ENCODE measurements around the gene CRYBA1.

Gene CRYBA1

DNA sequence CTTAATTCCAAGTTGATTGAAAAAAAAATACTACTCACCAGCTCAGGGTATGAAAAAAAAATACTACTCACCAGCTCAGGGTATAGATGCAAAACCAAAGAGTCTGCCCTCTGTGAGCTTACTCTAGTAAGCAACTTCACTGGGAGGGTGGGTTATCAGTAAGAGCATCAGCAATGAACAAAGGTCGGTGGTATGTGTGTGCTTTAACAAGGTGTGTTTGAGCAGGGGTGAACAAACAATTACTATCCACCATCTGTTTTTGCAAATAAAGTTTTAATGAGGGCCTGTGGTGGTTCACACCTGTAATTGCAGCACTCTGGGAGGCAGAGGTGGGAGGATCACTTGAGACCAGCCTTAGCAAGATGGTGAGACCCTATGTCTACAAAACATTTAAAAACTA, 27.3 kb downstream of the CRYBA1 start:
- no peak overlapping the region for H3K27ac ChIP-seq (replicated peaks)
- TF ChIP-seq, protein P1, sequence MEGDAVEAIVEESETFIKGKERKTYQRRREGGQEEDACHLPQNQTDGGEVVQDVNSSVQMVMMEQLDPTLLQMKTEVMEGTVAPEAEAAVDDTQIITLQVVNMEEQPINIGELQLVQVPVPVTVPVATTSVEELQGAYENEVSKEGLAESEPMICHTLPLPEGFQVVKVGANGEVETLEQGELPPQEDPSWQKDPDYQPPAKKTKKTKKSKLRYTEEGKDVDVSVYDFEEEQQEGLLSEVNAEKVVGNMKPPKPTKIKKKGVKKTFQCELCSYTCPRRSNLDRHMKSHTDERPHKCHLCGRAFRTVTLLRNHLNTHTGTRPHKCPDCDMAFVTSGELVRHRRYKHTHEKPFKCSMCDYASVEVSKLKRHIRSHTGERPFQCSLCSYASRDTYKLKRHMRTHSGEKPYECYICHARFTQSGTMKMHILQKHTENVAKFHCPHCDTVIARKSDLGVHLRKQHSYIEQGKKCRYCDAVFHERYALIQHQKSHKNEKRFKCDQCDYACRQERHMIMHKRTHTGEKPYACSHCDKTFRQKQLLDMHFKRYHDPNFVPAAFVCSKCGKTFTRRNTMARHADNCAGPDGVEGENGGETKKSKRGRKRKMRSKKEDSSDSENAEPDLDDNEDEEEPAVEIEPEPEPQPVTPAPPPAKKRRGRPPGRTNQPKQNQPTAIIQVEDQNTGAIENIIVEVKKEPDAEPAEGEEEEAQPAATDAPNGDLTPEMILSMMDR (IDR thresholded peaks at IDR 0.05; ENCODE audit: insufficient read depth, low read length), result no peak
- TF ChIP-seq SPI1 (IDR thresholded peaks at IDR 0.05; ENCODE audit: borderline replicate concordance, low read depth) (no peak), GABPA (IDR thresholded peaks at IDR 0.05; ENCODE audit: low read depth) (no peak), POLR2AphosphoS5 (IDR thresholded peaks at IDR 0.05; ENCODE audit: low read depth) (no peak)
- TF ChIP-seq, protein P2, sequence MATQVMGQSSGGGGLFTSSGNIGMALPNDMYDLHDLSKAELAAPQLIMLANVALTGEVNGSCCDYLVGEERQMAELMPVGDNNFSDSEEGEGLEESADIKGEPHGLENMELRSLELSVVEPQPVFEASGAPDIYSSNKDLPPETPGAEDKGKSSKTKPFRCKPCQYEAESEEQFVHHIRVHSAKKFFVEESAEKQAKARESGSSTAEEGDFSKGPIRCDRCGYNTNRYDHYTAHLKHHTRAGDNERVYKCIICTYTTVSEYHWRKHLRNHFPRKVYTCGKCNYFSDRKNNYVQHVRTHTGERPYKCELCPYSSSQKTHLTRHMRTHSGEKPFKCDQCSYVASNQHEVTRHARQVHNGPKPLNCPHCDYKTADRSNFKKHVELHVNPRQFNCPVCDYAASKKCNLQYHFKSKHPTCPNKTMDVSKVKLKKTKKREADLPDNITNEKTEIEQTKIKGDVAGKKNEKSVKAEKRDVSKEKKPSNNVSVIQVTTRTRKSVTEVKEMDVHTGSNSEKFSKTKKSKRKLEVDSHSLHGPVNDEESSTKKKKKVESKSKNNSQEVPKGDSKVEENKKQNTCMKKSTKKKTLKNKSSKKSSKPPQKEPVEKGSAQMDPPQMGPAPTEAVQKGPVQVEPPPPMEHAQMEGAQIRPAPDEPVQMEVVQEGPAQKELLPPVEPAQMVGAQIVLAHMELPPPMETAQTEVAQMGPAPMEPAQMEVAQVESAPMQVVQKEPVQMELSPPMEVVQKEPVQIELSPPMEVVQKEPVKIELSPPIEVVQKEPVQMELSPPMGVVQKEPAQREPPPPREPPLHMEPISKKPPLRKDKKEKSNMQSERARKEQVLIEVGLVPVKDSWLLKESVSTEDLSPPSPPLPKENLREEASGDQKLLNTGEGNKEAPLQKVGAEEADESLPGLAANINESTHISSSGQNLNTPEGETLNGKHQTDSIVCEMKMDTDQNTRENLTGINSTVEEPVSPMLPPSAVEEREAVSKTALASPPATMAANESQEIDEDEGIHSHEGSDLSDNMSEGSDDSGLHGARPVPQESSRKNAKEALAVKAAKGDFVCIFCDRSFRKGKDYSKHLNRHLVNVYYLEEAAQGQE (IDR thresholded peaks at IDR 0.05; ENCODE audit: insufficient replicate concordance, low read depth), result no peak
- DNase-seq (ENCODE audit: low read depth in 1 of 2, low spot score in 1 of 2), result no peak
- no peak overlapping the region for H3K4me3 ChIP-seq (replicated peaks; ENCODE audit: insufficient read depth, low read length)
- H3K27me3 ChIP-seq (ENCODE audit: insufficient read depth, poor library complexity, severe bottlenecking), result no peaks in the 10 kb centered on the region

DNA sequence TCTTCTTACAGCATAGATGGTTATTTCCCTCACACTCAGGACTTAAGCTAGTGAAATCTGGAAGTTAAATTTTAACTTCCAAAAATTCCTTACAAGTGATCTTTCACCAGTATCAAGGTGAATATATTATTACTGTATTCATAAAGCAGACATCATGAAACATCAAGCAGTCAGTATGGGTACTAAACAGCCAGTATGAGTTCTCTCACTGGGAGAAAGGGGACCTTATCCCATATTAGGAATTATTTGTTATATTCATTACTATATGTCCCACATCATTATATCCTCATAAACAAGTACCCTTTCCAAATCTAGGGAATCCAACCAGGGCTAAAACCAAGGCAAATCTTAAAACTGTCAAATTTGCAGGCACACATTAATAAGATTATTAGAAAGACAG, 32.0 kb downstream of the CRYBA1 start:
- Histone ChIP-seq H3K27me3 (ENCODE audit: insufficient read depth, poor library complexity, severe bottlenecking) (no peaks in the 10 kb centered on the region), H3K4me3 (replicated peaks; ENCODE audit: insufficient read depth, low read length) (no peak overlapping the region), H3K27ac (replicated peaks) (no peak overlapping the region)
- no peak for DNase-seq (ENCODE audit: low read depth in 1 of 2, low spot score in 1 of 2)
- TF ChIP-seq GABPA (IDR thresholded peaks at IDR 0.05; ENCODE audit: low read depth), result no peak
- TF ChIP-seq, protein P2 (IDR thresholded peaks at IDR 0.05; ENCODE audit: insufficient replicate concordance, low read depth), result no peak

DNA sequence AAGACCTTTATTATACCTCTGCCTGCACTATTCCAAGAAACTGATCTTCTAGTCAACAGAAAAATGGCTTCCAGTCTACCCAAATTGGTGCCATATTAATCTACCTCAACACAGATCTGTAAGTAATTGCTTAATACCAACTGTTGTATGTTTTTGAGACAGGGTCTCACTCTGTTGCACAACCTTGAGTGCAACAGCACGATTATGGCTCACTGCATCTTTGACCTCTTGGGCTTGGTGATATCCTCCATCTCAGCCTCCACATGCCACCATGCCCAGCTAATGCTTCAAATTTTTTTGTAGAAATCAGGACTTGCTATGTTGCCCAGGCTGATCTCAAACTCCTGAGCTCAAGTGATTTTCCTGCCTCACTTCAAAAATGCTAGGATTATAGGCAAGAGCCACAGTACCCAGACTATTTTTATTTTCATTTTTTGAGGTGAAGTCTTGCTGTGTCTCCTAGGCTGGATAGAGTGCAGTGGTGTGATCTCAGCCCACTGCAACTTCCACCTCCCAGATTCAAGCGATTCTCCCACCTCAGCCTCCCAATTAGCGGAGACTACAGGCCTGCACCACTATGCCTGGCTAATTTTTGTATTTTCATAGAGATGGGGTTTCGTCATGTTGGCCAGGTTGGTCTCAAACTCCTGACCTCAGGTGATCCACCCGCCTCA, 32.9 kb downstream of the CRYBA1 start:
- H3K4me3 ChIP-seq (replicated peaks; ENCODE audit: insufficient read depth, low read length), result no peak overlapping the region
- H3K27me3 ChIP-seq (ENCODE audit: insufficient read depth, poor library complexity, severe bottlenecking), result no peaks in the 10 kb centered on the region
- TF ChIP-seq, protein P1 (IDR thresholded peaks at IDR 0.05; ENCODE audit: insufficient read depth, low read length), result no peak
- 0 out of 2 replicates have a peak, but pooled peaks have one; percentile 11 for TF ChIP-seq POLR2AphosphoS5 (IDR thresholded peaks at IDR 0.05; ENCODE audit: low read depth)
- no peak for DNase-seq (ENCODE audit: low read depth in 1 of 2, low spot score in 1 of 2)
- no peak overlapping the region for H3K27ac ChIP-seq (replicated peaks)

DNA sequence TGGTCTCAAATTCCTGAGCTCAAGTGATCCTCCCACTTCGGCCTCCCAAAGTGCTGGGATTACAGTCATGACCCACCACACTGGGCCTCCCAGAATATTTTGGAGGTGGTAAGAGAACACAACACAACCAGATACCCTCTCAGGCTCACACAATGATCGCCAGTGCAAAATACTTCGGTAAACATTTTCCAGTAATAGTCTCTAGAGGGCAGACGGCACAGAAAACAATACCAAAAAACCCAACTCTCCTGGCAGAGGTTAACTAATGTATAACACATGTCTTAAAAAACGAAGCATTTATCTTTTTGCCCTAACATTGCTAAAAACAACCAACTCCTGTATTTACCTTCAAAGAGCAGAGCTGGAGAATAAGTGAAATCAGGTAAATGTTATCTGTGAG, 36.8 kb downstream of the CRYBA1 start:
- Histone ChIP-seq H3K27me3 (ENCODE audit: insufficient read depth, poor library complexity, severe bottlenecking) (no peaks in the 10 kb centered on the region), H3K27ac (replicated peaks) (no peak overlapping the region), H3K4me3 (replicated peaks; ENCODE audit: insufficient read depth, low read length) (no peak overlapping the region)
- DNase-seq (ENCODE audit: low read depth in 1 of 2, low spot score in 1 of 2), result no peak
- no peak for TF ChIP-seq SPI1 (IDR thresholded peaks at IDR 0.05; ENCODE audit: borderline replicate concordance, low read depth)
- no peak for TF ChIP-seq GABPA (IDR thresholded peaks at IDR 0.05; ENCODE audit: low read depth)
- 0 out of 2 replicates have a peak, but pooled peaks have one; percentile 6 for TF ChIP-seq POLR2AphosphoS5 (IDR thresholded peaks at IDR 0.05; ENCODE audit: low read depth)
- TF ChIP-seq, protein P2 (IDR thresholded peaks at IDR 0.05; ENCODE audit: insufficient replicate concordance, low read depth), result no peak
- TF ChIP-seq, protein P1 (IDR thresholded peaks at IDR 0.05; ENCODE audit: insufficient read depth, low read length), result no peak
